Limb (tissue), 2 donors: Measurements from ENCODE around the gene HERC3.
A peak's percentile ranks its signal among the peaks of the same experiment; 100 is the strongest.

Experiments
- DNase-seq, 2 donors: peaks; one replicate each; pipeline ENCODE4 v3.0.0-alpha.2; 2016; ENCODE audit errors: extremely low spot score in 2 of 2

HERC3 gene

GRCh38 chr4:88745581-88746163, 153.4 kb downstream of the HERC3 start:
- DNase-seq: no peak

GRCh38 chr4:88746206-88746605, 153.9 kb downstream of the HERC3 start:
- DNase-seq: no peak

- no peak for DNase-seq
Observed at GRCh38 chr4:88747351-88747750, 155.1 kb downstream of the HERC3 start.

- no peak for DNase-seq
Observed at GRCh38 chr4:88750369-88750768, 158.1 kb downstream of the HERC3 start.

- DNase-seq: no peak
Observed at GRCh38 chr4:88751258-88752075, 159.2 kb downstream of the HERC3 start.

- no peak for DNase-seq
Observed at GRCh38 chr4:88752076-88752463, 159.8 kb downstream of the HERC3 start.

- DNase-seq: no peak
Observed at GRCh38 chr4:88752754-88753153, 160.5 kb downstream of the HERC3 start.

GRCh38 chr4:88753658-88754571, 161.6 kb downstream of the HERC3 start:
- DNase-seq: peak in 1 of 2 donors; percentile 23

- no peak for DNase-seq
Observed at GRCh38 chr4:88754796-88755195, 162.5 kb downstream of the HERC3 start.

- DNase-seq: no peak
Observed at GRCh38 chr4:88755454-88755853, 163.2 kb downstream of the HERC3 start.

- DNase-seq: no peak
Observed at GRCh38 chr4:88756149-88756548, 163.9 kb downstream of the HERC3 start.

GRCh38 chr4:88757067-88757466, 164.8 kb downstream of the HERC3 start:
- DNase-seq: no peak

- no peak for DNase-seq
Observed at GRCh38 chr4:88757776-88758175, 165.5 kb downstream of the HERC3 start.
